Smooth muscle cell of the coronary artery (primary cell): Measurements from ENCODE around the gene CXADR. TPM values are rescaled to one million over a fixed set of nuclear protein-coding genes. Genes with fewer than 3 reads are reported as not detected.

ENCODE experiments used
- total RNA-seq: library from RNA; depleted of rRNA; stranded (reverse); fragments of >200 nt; gene quantifications from 2 replicates; pipeline ENCODE4 v1.2.3, GENCODE V29; 2014; ENCODE audit warnings: low replicate concordance

Gene CXADR
- 1.2 and 1.6 TPM in 2 replicates for total RNA-seq

DNA sequence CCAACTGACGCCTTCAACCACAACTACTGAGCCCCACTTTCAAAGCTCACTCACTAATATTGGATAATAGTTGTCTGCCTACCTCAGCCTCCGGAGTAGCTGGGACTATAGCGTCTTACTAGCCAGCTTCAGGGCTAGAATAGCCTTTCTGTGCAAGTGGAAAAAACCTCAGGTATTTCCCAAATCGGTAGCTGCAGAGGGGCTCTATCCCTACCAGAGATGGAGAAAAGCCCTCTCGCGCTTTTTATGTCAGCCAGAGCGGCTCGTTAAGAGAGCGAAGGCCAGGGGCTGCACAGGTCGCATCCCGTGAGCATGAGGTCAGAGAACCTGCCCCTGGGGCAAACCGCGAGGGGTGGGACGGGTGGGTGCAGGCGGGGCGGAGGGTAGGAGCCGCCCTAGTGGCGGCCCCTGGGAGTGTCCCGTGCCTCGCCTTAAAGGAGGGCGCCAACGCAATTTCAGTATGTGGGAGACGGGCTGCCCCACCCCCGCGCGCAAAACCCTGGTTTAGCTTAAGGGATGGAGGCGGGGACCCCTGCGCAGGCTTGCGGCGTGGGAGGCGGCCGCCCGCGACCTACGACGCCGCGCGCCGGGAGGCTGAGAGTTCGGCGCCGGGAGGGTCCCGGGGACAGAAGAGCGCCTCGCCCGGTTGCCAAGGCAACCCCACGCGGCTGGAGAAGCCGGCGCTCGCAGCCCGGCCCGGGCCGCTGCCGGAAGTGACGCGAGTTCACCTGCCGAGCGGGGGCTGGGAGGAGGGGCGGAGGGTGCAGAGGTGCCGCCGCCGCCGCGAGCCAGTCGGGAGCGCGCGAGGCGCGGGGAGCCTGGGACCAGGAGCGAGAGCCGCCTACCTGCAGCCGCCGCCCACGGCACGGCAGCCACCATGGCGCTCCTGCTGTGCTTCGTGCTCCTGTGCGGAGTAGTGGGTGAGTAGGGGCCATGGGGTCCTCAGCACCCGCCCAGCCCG is at the start of gene CXADR:
TSS of gene CXADR (plus strand) at position 791 of the 961 bp plus-strand sequence. CDS start at position 878, 87 bp downstream.

DNA sequence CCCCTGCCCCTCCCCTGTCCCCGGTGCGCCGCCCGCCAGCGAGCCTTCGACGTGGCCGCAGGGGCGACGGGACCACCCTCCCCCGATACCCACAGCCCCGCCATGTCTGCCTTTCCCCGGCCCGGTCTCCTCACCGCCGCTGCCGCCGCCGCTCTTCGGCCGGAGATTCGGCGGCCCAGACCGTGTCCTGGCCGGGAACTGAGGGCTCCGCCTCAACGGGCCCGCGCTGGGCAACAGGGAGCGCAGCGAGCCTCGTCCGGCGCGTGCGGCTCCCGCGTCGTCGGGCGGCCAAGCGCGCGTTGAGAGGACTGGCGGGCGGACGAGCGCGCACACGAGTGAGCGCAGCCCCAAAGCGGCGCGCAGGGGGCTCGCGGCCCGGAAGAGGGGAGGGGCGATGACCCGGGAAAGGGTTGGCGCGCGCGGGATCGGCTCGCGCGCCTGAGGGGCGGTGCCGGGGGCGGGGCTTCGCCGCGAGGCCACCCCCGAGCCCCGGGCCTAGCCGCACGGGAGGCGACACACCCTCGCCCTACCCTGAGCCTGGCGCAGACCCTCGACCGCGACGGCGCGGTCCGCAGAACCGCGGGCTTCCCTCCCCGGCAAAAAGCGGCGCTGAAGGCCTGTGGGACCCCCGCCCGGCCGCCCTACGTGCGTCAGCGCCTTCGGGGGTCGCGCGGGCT is 99.9 kb downstream of the CXADR start, which contains the start of gene BTG3:
TSS of gene BTG3 (minus strand) at position 337 of the 677 bp plus-strand sequence. CDS start 3,757 bp downstream, outside the sequence.

Other genes with a start within 250 kb of the CXADR start
- gene BTG3, start 99.9 kb downstream of the CXADR start, total RNA-seq, result 8.9 and 16.1 TPM in 2 replicates